Dedifferentiated amniotic fluid mesenchymal stem cell (primary cell): ENCODE measurements around the gene PECR.

Experiments
- DNase-seq: peaks from one replicate; pipeline ENCODE4 v3.0.0-alpha.2; 2016; ENCODE audit errors: extremely low spot score

PECR gene

GRCh38 chr2:216081487-216082116, at the start of gene PECR, which contains the start of gene TMEM169:
Gene PECR (minus strand): TSS chr2:216081809. CDS start chr2:216081741, 68 bp downstream.
Gene TMEM169 (plus strand): TSS chr2:216081919. CDS start chr2:216095964, 14,045 bp downstream.
- peak; percentile 39 for DNase-seq

DNA sequence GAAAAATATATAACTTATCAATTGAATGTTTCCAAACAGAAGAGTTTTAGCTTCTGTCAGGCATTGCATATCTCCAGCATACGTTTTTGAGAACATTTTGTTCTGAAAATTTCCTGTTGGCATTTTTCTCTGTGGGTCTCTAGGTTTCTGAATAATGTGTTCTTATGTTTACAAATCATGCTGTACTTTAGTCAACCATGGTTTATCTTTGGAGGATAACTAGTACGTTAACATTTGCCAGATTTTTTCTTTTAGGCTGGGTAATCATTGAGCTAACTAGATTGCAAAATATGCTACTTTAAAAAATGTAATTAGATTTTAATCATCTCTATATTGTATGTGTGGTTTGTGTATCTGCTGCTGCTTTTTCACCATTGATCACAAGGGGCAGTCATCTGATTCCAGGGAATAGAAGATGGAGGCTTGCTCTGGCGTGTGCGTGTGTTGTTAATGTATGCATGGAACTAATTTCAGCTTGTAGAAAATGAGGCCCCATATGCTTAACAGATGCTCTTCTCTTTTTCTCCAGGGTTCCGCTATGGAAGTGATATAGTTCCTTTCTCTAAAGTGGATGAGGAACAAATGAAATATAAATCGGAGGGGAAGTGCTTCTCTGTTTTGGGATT, 48.9 kb upstream of the PECR start:
- DNase-seq = no peak

- DNase-seq = no peak
Observed at GRCh38 chr2:216126943-216127342, 45.3 kb upstream of the PECR start.

GRCh38 chr2:216121255-216121654, 39.6 kb upstream of the PECR start:
- DNase-seq = no peak

- no peak for DNase-seq
Observed at GRCh38 chr2:216119986-216120385, 38.4 kb upstream of the PECR start.

DNA sequence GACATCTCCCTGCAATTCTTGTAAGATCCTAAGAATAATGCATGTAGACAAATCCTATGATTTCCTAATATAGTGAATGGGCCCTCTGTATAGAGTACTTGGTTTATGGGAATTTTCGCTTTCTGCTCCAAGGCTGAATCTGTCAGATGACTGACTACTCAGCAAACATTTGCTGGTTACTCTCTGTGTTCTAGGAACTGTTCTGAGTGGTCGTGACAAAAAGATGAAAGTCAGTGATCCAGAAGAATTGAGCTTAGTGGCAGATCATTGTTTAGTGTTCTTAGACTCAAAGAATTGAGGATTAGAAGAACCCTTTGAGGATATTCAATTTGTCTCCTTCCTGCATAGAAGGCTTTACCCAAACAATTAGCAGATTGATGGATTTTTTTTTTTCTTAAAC, 37.5 kb upstream of the PECR start:
- no peak for DNase-seq

- DNase-seq = no peak
Observed at GRCh38 chr2:216118474-216118873, 36.9 kb upstream of the PECR start.

GRCh38 chr2:216117561-216118340, 36.1 kb upstream of the PECR start:
- no peak for DNase-seq

DNA sequence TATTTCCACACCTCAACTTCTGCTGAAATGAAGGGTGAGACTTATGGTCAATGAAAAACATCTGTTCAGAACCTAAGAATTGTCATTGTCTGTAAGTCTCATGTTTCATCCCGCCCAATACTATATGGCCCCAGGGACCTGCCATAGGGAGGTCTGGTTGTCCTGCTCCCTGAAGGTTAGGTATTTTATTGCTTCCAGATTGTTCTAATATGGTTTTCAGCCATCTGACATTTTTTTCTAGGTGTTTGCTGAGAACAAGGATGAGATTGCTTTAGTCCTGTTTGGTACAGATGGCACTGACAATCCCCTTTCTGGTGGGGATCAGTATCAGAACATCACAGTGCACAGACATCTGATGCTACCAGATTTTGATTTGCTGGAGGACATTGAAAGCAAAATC, 34.8 kb upstream of the PECR start:
- no peak for DNase-seq

DNA sequence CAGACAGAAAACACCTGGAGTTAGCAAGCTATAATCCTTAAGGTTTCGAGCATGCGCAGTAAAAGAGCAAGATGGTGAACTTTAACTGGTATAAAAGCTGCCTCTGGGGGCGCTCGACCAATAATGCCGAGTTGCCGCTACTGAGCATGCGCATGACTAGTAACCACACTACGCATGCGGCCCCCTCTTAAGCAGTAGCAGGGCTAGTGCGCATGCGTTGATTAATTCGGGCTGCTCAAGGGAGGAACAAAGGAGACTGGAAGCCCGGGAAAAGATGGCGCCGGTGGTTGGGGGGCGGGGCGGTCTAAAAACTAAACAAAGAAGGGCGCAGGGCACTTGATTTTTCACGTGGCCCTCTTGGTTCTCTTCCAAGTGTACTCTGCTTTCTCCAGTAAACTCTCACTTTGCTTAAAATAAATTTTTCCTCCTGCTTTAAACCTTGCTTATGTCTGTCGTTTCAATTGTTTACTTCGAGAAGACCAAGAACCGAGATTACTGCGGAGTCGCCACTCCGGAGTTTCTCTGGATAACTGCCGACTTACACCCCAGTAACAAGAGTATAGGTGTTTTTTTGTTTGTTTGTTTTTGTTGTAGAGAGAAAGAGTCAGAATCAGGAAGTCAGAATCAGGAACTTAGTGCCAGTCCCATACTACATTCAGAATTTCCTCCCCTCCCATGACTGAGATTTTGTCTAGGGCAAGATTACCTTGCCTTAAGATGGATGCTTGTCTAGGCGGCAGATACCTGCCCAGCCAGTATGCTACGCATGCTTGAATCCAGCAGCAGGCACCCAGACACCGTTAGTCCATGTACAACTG, 33.3 kb upstream of the PECR start:
- peak; percentile 99 for DNase-seq

GRCh38 chr2:216114382-216114713, 32.7 kb upstream of the PECR start:
- no peak for DNase-seq

DNA sequence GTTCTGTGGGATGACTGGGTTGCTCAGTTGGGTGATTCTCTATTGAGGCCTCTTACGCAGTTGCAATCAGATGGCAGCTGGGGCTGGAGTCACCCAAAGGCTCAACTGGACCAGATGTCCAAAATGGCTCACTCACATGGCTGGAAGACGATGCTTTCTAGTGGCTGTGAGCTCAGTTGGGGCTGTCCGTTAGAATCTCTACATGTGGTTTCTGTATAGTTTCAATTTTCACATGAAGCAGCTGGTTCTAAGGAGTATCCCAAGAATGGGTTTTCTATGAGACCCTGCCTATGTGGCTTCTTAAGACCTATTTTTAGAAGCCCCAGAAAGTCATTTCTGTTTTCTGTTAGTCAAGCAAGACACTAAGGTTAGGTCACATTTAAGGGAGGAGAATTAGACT, 32.0 kb upstream of the PECR start:
- DNase-seq = no peak

- no peak for DNase-seq
Observed at GRCh38 chr2:216112926-216113325, 31.3 kb upstream of the PECR start.

GRCh38 chr2:216111122-216111521, 29.5 kb upstream of the PECR start:
- DNase-seq = no peak

- no peak for DNase-seq
Observed at GRCh38 chr2:216110620-216111019, 29.0 kb upstream of the PECR start.

DNA sequence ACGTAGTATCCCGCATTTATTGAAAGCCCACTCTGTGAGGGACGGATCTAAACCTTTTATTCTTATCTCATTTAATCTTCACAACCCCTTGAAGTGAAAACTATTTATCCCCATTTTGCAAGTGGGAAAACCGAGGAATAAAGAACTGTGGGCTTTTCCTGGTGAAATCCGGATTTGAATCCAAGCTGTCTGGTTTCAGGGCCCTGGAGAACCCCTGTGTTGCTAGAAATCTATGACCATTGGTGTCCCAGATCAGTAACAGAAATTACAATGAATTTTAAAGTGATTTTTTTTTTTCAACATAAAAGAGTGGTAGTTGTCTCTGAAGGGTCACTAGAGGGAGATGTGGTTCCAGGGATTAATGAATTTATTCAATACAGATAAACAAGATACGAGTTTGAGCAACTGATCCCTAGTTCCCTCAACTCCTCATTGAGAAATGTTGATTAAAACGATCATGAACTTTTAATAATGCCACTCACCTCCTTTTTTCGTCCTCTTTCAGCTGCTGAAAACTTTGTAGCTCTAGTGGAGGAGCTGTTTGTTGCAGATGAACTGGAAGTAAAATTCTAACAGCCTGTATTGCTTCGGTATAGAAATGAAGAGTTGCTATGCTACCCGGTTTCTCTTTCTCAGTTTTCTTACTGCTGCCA, 28.5 kb upstream of the PECR start:
- DNase-seq = peak; percentile 56

- peak; percentile 96 for DNase-seq
Observed at GRCh38 chr2:216108967-216109921, 27.6 kb upstream of the PECR start, which contains the start of gene XRCC5. Gene XRCC5 (plus strand): TSS chr2:216109348. CDS start chr2:216109437, 89 bp downstream.

GRCh38 chr2:216108310-216108966, 26.8 kb upstream of the PECR start:
- DNase-seq = no peak

GRCh38 chr2:216107760-216108159, 26.2 kb upstream of the PECR start:
- no peak for DNase-seq

- DNase-seq = no peak
Observed at GRCh38 chr2:216107320-216107719, 25.7 kb upstream of the PECR start.
